Sigmoid colon (tissue), 7 donors: Measurements from ENCODE around the gene TMEM63A. TPM values are rescaled to one million over a fixed set of nuclear protein-coding genes. Genes with fewer than 3 reads are reported as not detected.

Experiments used
- DNase-seq: peaks from one replicate; pipeline ENCODE4 v3.0.0-alpha.2; 2019
- H3K27ac ChIP-seq, 4 donors: fragments of 200-600 bp; sonication (generic); one replicate each; pipeline ENCODE4 v1.5.1; 2016 to 2019; ENCODE audit warnings: mild to moderate bottlenecking in 1 of 4
- H3K27me3 ChIP-seq, 3 donors: fragments of 200-600 bp; sonication (generic); one replicate each; pipeline ENCODE4 v1.5.1; 2019; ENCODE audit warnings: mild to moderate bottlenecking in 1 of 3
- H3K36me3 ChIP-seq, 4 donors: fragments of 200-600 bp; sonication (generic); one replicate each; pipeline ENCODE4 v1.5.1; 2016 to 2019
- H3K4me1 ChIP-seq, 4 donors: fragments of 200-600 bp; sonication (generic); one replicate each; pipeline ENCODE4 v1.5.1; 2017 to 2019
- H3K4me3 ChIP-seq, 4 donors: fragments of 200-600 bp; sonication (generic); one replicate each; pipeline ENCODE4 v1.5.1; 2017 to 2019; ENCODE audit warnings: mild to moderate bottlenecking in 2 of 4, moderate library complexity in 1 of 4
- H3K9me3 ChIP-seq, 4 donors: fragments of 200-600 bp in 3 of 4; sonication (generic) in 3 of 4; one replicate each; pipeline versions ENCODE4 v1.5.1 to v1.6.1; 2013 to 2019
- CTCF ChIP-seq, 4 experiments: fragments of 450-650 bp in 3 of 4; fragments of 200-600 bp in 1 of 4; IDR thresholded peaks; one replicate each; pipeline ENCODE4 v1.5.1; 2016 to 2019; ENCODE audit warnings: antibody characterized with exemption in 4 of 4, mild to moderate bottlenecking in 3 of 4, moderate library complexity in 2 of 4
- EP300 ChIP-seq, 4 donors: sonication (generic); formaldehyde crosslinking; IDR thresholded peaks; one replicate each; pipeline ENCODE4 v1.6.1; 2017; ENCODE audit warnings: antibody characterized with exemption in 4 of 4
- POLR2A ChIP-seq, 2 donors: fragments of 450-650 bp; IDR thresholded peaks; one replicate each; pipeline ENCODE4 v1.6.1; 2016; ENCODE audit warnings: antibody characterized with exemption in 2 of 2, mild to moderate bottlenecking in 2 of 2, moderate library complexity in 2 of 2
- POLR2AphosphoS5 ChIP-seq, 4 donors: sonication (generic); formaldehyde crosslinking; IDR thresholded peaks; one replicate each; pipeline ENCODE4 v1.6.1; 2017; ENCODE audit warnings: antibody characterized with exemption in 4 of 4
- WGBS, 2 donors: extraction: QIAGEN DNeasy Blood & Tissue Kit; methylation state at CpG; one replicate each; pipeline ENCODE4 v1.1.7; 2013; 5-methylcytosine and 5-hydroxymethylcytosine counted together
- intact Hi-C: fragments of 100-400 bp; cut with DNase I; formaldehyde crosslinking; loops from one replicate; pipeline ENCODE4 v1.15.1; 2023
- polyA plus RNA-seq, 3 donors: library from polyadenylated mRNA; stranded (reverse); fragments of 200-250 nt; gene quantifications; one replicate each; pipeline ENCODE4 v1.2.3, GENCODE V29; 2013
- total RNA-seq, 4 donors: library from RNA; depleted of rRNA; stranded (reverse); fragments of >200 nt; gene quantifications; one replicate each; pipeline ENCODE4 v1.1.0, GENCODE V29; 2016
- donor health status: healthy with polysubstance abuse.
- donor health status: Bipolar disorder and iron deficiency.
- donor health status: healthy.

The TMEM63A gene
- total and polyA plus RNA-seq, 7 donors, result 3.0 to 103 (median 35.9) TPM

DNA sequence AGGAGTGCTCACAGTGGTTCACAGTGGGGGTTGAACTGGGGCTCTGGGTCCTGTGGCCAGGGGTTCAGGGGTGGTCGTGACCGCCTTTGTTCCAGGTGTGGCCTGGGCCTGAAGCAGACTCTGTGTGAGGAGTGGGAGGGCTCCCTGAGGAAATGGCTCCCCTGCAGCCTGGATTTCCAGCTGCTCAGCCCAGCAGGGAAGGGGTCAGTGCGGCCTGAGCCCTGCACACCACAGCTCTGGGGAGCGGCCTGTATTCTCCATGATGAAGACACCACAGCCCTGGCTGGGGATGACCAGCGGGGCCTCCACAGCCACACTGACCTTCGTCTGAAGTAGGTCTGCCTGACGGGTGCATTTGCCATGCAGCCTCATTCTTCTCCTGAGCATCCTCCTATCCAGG lies 25.2 kb upstream of the TMEM63A start:
- no peak for DNase-seq
- intact Hi-C loops, result no loop called here
- Histone ChIP-seq H3K9me3 (no peaks in the 10 kb centered on the region), H3K27me3 (no peaks in the 10 kb centered on the region), H3K4me3 (no peak overlapping the region), H3K36me3 (no peaks in the 10 kb centered on the region), H3K4me1 (peaks cover 0 to 11% (median 9%) of the 10 kb centered on the region in 4 donors), H3K27ac (no peak overlapping the region)
- no peak for TF ChIP-seq EP300 (IDR thresholded peaks at IDR 0.05)
- TF ChIP-seq CTCF (IDR thresholded peaks at IDR 0.05), result no peak
- TF ChIP-seq POLR2AphosphoS5 (IDR thresholded peaks at IDR 0.05), result no peak
- TF ChIP-seq POLR2A (IDR thresholded peaks at IDR 0.05), result no peak
- WGBS, 2 donors, result 95 to 96% methylated on average over 7 of the region's 7 CpGs

DNA sequence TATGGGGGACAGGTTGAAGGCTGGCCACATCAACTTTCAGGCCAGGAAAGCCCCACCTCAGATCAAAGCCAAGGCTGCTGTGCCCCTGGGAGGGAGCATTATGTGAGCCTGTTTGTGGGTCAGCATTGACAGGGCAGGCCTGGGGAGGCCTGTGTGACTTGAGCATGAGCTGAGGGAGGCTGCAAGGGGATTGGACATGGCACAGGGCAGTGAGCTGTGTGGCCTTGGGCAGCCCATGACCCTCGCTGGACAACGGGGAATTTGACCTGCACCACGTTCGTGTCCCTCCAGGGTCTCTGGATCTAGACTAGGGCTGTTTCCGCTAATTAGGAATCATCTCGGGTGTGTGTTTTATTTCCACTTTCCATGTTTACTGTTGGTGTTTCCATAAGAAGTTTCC lies 24.3 kb upstream of the TMEM63A start:
- H3K4me3 ChIP-seq, result no peak overlapping the region
- H3K4me1 ChIP-seq, result peaks cover 0 to 6% (median 6%) of the 10 kb centered on the region in 4 donors
- intact Hi-C loops, result no loop called here
- no peaks in the 10 kb centered on the region for H3K9me3 ChIP-seq
- TF ChIP-seq POLR2A (IDR thresholded peaks at IDR 0.05), result no peak
- no peak for TF ChIP-seq POLR2AphosphoS5 (IDR thresholded peaks at IDR 0.05)
- TF ChIP-seq EP300 (IDR thresholded peaks at IDR 0.05), result no peak
- no peak for TF ChIP-seq CTCF (IDR thresholded peaks at IDR 0.05)
- WGBS, 2 donors, result 90 to 92% methylated on average over 6 of the region's 6 CpGs
- DNase-seq, result no peak
- H3K27ac ChIP-seq, result no peak overlapping the region
- H3K27me3 ChIP-seq, result no peaks in the 10 kb centered on the region
- H3K36me3 ChIP-seq, result no peaks in the 10 kb centered on the region

DNA sequence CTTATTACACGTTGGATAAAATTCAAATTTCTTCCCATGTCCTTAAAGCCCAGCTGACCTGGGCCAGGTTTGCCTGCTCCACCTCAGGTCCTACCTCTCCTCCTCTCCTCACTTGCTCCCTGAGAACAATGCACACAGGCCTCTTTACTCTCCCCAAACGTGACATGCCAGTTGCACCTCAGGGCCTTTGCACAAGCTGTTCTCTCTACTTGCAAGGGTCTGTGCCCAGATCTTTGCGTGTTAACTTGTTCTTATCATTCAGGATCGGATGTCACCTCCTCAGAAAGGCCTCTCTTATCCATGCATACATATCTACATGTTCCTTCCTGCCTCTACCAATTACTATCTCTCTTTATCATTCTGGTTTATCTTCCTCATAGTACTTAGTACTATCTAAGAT lies 21.4 kb upstream of the TMEM63A start:
- DNase-seq, result no peak

DNA sequence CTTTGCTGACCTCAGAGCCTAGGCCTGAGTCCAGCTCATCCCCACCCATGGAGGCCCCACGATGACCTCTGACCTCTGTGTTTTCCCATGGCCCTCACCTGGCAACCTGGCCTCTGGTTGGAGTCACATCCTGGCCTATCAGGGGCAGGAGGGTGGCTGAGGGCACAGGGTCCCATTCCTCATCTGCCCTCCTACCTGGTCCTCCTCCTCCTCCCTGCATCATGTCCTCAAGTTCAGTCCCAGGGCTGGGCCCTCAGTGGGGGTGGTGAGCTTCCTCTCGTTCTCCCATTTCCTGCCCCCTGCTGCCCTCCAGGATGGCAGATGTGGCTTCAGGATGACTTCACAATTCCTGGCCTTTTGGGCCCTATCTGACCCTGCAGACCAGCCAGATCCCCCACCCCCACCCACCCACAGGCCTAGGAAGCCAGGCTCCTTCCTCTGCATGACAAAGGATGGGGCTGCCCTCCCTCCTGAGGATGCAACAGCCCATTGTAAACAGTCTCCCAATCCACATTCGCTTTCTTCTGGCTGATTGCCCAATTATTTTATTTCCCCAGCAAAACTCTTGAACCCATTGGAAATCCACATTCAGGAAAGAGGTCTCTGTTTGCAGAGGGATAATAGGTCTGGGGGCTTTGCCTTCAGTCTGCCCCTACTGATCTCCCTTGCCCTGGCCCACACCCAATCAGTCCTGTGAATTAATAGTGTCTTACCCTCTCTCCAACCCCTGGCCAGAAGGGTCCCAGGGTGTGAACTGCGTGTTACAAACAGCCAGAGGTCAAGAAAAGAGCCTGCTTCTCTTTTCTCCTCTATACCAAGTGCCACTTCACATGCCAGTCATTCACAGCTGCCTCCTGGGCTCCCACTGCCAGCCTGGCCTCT lies 17.1 kb upstream of the TMEM63A start:
- Histone ChIP-seq H3K4me3 (no peak overlapping the region), H3K36me3 (no peaks in the 10 kb centered on the region), H3K27ac (no peak overlapping the region), H3K27me3 (no peaks in the 10 kb centered on the region), H3K9me3 (no peaks in the 10 kb centered on the region), H3K4me1 (no peaks in the 10 kb centered on the region)
- no peak for TF ChIP-seq EP300 (IDR thresholded peaks at IDR 0.05)
- no peak for TF ChIP-seq CTCF (IDR thresholded peaks at IDR 0.05)
- TF ChIP-seq POLR2AphosphoS5 (IDR thresholded peaks at IDR 0.05), result no peak
- no peak for TF ChIP-seq POLR2A (IDR thresholded peaks at IDR 0.05)
- intact Hi-C loops, result no loop called here
- no peak for DNase-seq
- 65 to 76% methylated on average over 4 of the region's 4 CpGs for WGBS, 2 donors

More for the DNA sequence above, 21.4 kb upstream of the TMEM63A start:
- no peak overlapping the region for H3K27ac ChIP-seq
- no peaks in the 10 kb centered on the region for H3K36me3 ChIP-seq
- H3K27me3 ChIP-seq, result no peaks in the 10 kb centered on the region
- intact Hi-C loops, result no loop called here
- no peaks in the 10 kb centered on the region for H3K9me3 ChIP-seq
- TF ChIP-seq EP300 (IDR thresholded peaks at IDR 0.05), result no peak
- TF ChIP-seq CTCF (IDR thresholded peaks at IDR 0.05), result no peak
- no peak for TF ChIP-seq POLR2AphosphoS5 (IDR thresholded peaks at IDR 0.05)
- no peak for TF ChIP-seq POLR2A (IDR thresholded peaks at IDR 0.05)
- H3K4me1 ChIP-seq, result no peaks in the 10 kb centered on the region
- WGBS, 2 donors, result 92% methylated on average over 4 of the region's 4 CpGs
- H3K4me3 ChIP-seq, result no peak overlapping the region
